Naive thymus-derived CD8-positive, alpha-beta T cell (primary cell): ENCODE data around the gene TNKS1BP1. TPM values are rescaled to one million over a fixed set of nuclear protein-coding genes. Genes with fewer than 3 reads are reported as not detected.

ENCODE experiments used
- ATAC-seq, 2 donors: fragments of 150-1000 bp; cut with Tn5 transposase in 1 of 2; sonication (Bioruptor Pico), chemical (Tn5 transposase) in 1 of 2; 1 replicate in 1 of 2; 2 replicates in 1 of 2; pipeline ENCODE4 v1.10.0; 2021; ENCODE audit warnings: mild to moderate bottlenecking in 2 of 2, moderate library complexity in 2 of 2
- POLR2A ChIA-PET: fragments of 350-600 bp; sonication (Branson Sonifier 250); formaldehyde crosslinking; loops from one replicate; lab custom pipeline; 2021; ENCODE audit warnings: antibody characterized with exemption; lab: Charles Lee
- DNase-seq, 10 donors: peaks; one replicate each; pipeline versions ENCODE4 v3.0.0 to v3.0.0-alpha.2; 2020 to 2022
- H3K27ac Mint-ChIP-seq, 10 donors: one replicate each; pipeline ENCODE4 v1.8.0; 2020 to 2022; ENCODE audit warnings: mild to moderate bottlenecking in 10 of 10, mixed read lengths in 10 of 10, moderate library complexity in 4 of 10, inconsistent platforms in 1 of 10
- H3K27me3 Mint-ChIP-seq, 5 donors: one replicate each; pipeline ENCODE4 v1.8.0; 2021 to 2022; ENCODE audit warnings: mixed read lengths in 5 of 5
- H3K36me3 Mint-ChIP-seq, 3 donors: one replicate each; pipeline ENCODE4 v1.8.0; 2020 to 2022; ENCODE audit warnings: mixed read lengths in 3 of 3, mild to moderate bottlenecking in 2 of 3, inconsistent platforms in 1 of 3
- H3K4me1 Mint-ChIP-seq, 4 donors: one replicate each; pipeline ENCODE4 v1.8.0; 2021 to 2022; ENCODE audit warnings: mixed read lengths in 4 of 4
- H3K4me3 Mint-ChIP-seq, 10 donors: one replicate each; pipeline ENCODE4 v1.8.0; 2020 to 2022; ENCODE audit warnings: mild to moderate bottlenecking in 10 of 10, mixed read lengths in 10 of 10, moderate library complexity in 6 of 10, inconsistent platforms in 1 of 10
- H3K9me3 Mint-ChIP-seq, 9 donors: one replicate each; pipeline ENCODE4 v1.8.0; 2020 to 2022; ENCODE audit warnings: mixed read lengths in 9 of 9, mild to moderate bottlenecking in 3 of 9, inconsistent platforms in 1 of 9, moderate library complexity in 1 of 9
- polyA plus RNA-seq, 3 donors: library from polyadenylated mRNA; unstranded; fragments of 300-500 nt; fragmentation: Illumina TruSeq; gene quantifications; one replicate each; pipeline ENCODE4 v1.2.3, GENCODE V29; 2021
- total RNA-seq, 8 experiments: library from RNA in 2 of 8; stranded (reverse) in 2 of 8; gene quantifications; one replicate each; pipeline ENCODE4 v1.2.3 and lab custom pipeline; 2021 to 2026

Gene TNKS1BP1
- total and polyA plus RNA-seq, 5 experiments from 2014 or later = 0.97 to 20.9 (median 6.7) TPM

GRCh38 chr11:57323855-57324153 lies 948 bp downstream of the TNKS1BP1 start:
- peaks cover 39 to 51% (median 44%) of the 10 kb centered on the region in 4 donors for H3K4me1 Mint-ChIP-seq
- H3K27me3 Mint-ChIP-seq = no peaks in the 10 kb centered on the region
- DNase-seq (no peak), ATAC-seq (no peak)
- POLR2A ChIA-PET = interaction anchor here (4.8 kb wide), 1 partner anchor 12 kb away, joined by 96 read pairs; the partner anchor contains the start of genes P2RX3 and SSRP1
- H3K9me3 Mint-ChIP-seq = no peaks in the 10 kb centered on the region
- peak overlapping the region; percentile 77 to 94 (median 88) for H3K4me3 Mint-ChIP-seq
- H3K27ac Mint-ChIP-seq = peak overlapping the region; percentile 37 to 93 (median 88)
- peaks cover 0 to 33% (median 11%) of the 10 kb centered on the region in 3 donors for H3K36me3 Mint-ChIP-seq

- peak overlapping the region; percentile 49 to 93 (median 85) for H3K27ac Mint-ChIP-seq
- peaks cover 0 to 28% (median 11%) of the 10 kb centered on the region in 3 donors for H3K36me3 Mint-ChIP-seq
- peaks cover 38 to 51% (median 44%) of the 10 kb centered on the region in 4 donors for H3K4me1 Mint-ChIP-seq
- no peaks in the 10 kb centered on the region for H3K9me3 Mint-ChIP-seq
- no peak for DNase-seq
- H3K4me3 Mint-ChIP-seq = peak overlapping the region; percentile 77 to 94 (median 88)
- no peaks in the 10 kb centered on the region for H3K27me3 Mint-ChIP-seq
- ATAC-seq = no peak
- POLR2A ChIA-PET = interaction anchor here (4.8 kb wide), 1 partner anchor 13 kb away, joined by 96 read pairs; the partner anchor contains the start of genes P2RX3 and SSRP1
Observed at GRCh38 chr11:57323167-57323854, 1.4 kb downstream of the TNKS1BP1 start.

GRCh38 chr11:57322256-57323166 lies 2.2 kb downstream of the TNKS1BP1 start:
- Mint-ChIP-seq H3K27ac (peak overlapping the region; percentile 21 to 93 (median 81)), H3K9me3 (no peaks in the 10 kb centered on the region), H3K36me3 (peaks cover 0 to 20% (median 5%) of the 10 kb centered on the region in 3 donors), H3K27me3 (no peaks in the 10 kb centered on the region), H3K4me1 (peaks cover 38 to 52% (median 43%) of the 10 kb centered on the region in 4 donors), H3K4me3 (peak overlapping the region; percentile 77 to 94 (median 88))
- POLR2A ChIA-PET = interaction anchor here (4.8 kb wide), 1 partner anchor 13 kb away, joined by 96 read pairs; the partner anchor contains the start of genes P2RX3 and SSRP1
- no peak for DNase-seq
- no peak for ATAC-seq

GRCh38 chr11:57321388-57322255 lies 3.1 kb downstream of the TNKS1BP1 start:
- Mint-ChIP-seq H3K4me1 (peaks cover 29 to 47% (median 39%) of the 10 kb centered on the region in 4 donors), H3K9me3 (no peaks in the 10 kb centered on the region), H3K36me3 (peaks cover 0 to 11% (median 0%) of the 10 kb centered on the region in 3 donors), H3K4me3 (peak overlapping the region in 5 of 10 donors; percentile 2 to 70 (median 35)), H3K27me3 (no peaks in the 10 kb centered on the region), H3K27ac (peak overlapping the region in 8 of 10 donors; percentile 16 to 89 (median 49))
- no peak for DNase-seq
- POLR2A ChIA-PET = no interaction called here
- no peak for ATAC-seq

GRCh38 chr11:57320719-57321387 lies 3.9 kb downstream of the TNKS1BP1 start:
- Mint-ChIP-seq H3K4me3 (no peak overlapping the region), H3K4me1 (peaks cover 24 to 40% (median 33%) of the 10 kb centered on the region in 4 donors), H3K9me3 (no peaks in the 10 kb centered on the region), H3K36me3 (peaks cover 0 to 5% (median 0%) of the 10 kb centered on the region in 3 donors), H3K27me3 (no peaks in the 10 kb centered on the region), H3K27ac (peak overlapping the region in 8 of 10 donors; percentile 1 to 58 (median 26))
- DNase-seq (no peak), ATAC-seq (no peak)
- POLR2A ChIA-PET = no interaction called here

GRCh38 chr11:57320067-57320718 lies 4.6 kb downstream of the TNKS1BP1 start:
- ATAC-seq (no peak), DNase-seq (no peak)
- Mint-ChIP-seq H3K36me3 (peaks cover 0 to 5% (median 0%) of the 10 kb centered on the region in 3 donors), H3K4me1 (peaks cover 17 to 33% (median 27%) of the 10 kb centered on the region in 4 donors), H3K27ac (no peak overlapping the region), H3K27me3 (no peaks in the 10 kb centered on the region), H3K9me3 (no peaks in the 10 kb centered on the region), H3K4me3 (no peak overlapping the region)
- POLR2A ChIA-PET = no interaction called here

- Mint-ChIP-seq H3K4me3 (no peak overlapping the region), H3K9me3 (no peaks in the 10 kb centered on the region), H3K36me3 (peaks cover 0 to 9% (median 2%) of the 10 kb centered on the region in 3 donors), H3K27ac (peak overlapping the region in 1 of 10 donors; percentile 65), H3K4me1 (peaks cover 8 to 22% (median 17%) of the 10 kb centered on the region in 4 donors), H3K27me3 (no peaks in the 10 kb centered on the region)
- ATAC-seq (no peak), DNase-seq (no peak)
- POLR2A ChIA-PET = interaction anchor here (1.2 kb wide), 1 partner anchor 16 kb away, joined by 6 read pairs; no protein-coding TSS in a partner anchor
Observed at GRCh38 chr11:57318178-57318577, 6.6 kb downstream of the TNKS1BP1 start.

- Mint-ChIP-seq H3K36me3 (peaks cover 0 to 9% (median 2%) of the 10 kb centered on the region in 3 donors), H3K9me3 (no peaks in the 10 kb centered on the region), H3K27me3 (no peaks in the 10 kb centered on the region), H3K27ac (no peak overlapping the region), H3K4me1 (peaks cover 10 to 13% (median 12%) of the 10 kb centered on the region in 4 donors), H3K4me3 (no peak overlapping the region)
- ATAC-seq (no peak), DNase-seq (no peak)
- POLR2A ChIA-PET = interaction anchor here (0.7 kb wide), 1 partner anchor 9 kb away, joined by 3 read pairs; no protein-coding TSS in a partner anchor
Observed at GRCh38 chr11:57316017-57316416, 8.7 kb downstream of the TNKS1BP1 start.

GRCh38 chr11:57315491-57315890 lies 9.3 kb downstream of the TNKS1BP1 start:
- DNase-seq (peak in 4 of 10 donors; percentile 22 to 46 (median 29)), ATAC-seq (peak in 1 of 2 donors; percentile 66)
- H3K9me3 Mint-ChIP-seq = no peaks in the 10 kb centered on the region
- POLR2A ChIA-PET = interaction anchor here (0.7 kb wide), 1 partner anchor 10 kb away, joined by 3 read pairs; no protein-coding TSS in a partner anchor
- peaks cover 0 to 9% (median 2%) of the 10 kb centered on the region in 3 donors for H3K36me3 Mint-ChIP-seq
- H3K4me3 Mint-ChIP-seq = no peak overlapping the region
- peaks cover 7 to 15% (median 11%) of the 10 kb centered on the region in 4 donors for H3K4me1 Mint-ChIP-seq
- H3K27me3 Mint-ChIP-seq = no peaks in the 10 kb centered on the region
- no peak overlapping the region for H3K27ac Mint-ChIP-seq

GRCh38 chr11:57314221-57314973 lies 10.4 kb downstream of the TNKS1BP1 start:
- H3K27ac Mint-ChIP-seq = no peak overlapping the region
- no peak overlapping the region for H3K4me3 Mint-ChIP-seq
- H3K36me3 Mint-ChIP-seq = peaks cover 0 to 9% (median 2%) of the 10 kb centered on the region in 3 donors
- POLR2A ChIA-PET = no interaction called here
- DNase-seq (no peak), ATAC-seq (no peak)
- H3K4me1 Mint-ChIP-seq = peaks cover 7 to 16% (median 15%) of the 10 kb centered on the region in 4 donors
- no peaks in the 10 kb centered on the region for H3K9me3 Mint-ChIP-seq
- no peaks in the 10 kb centered on the region for H3K27me3 Mint-ChIP-seq
